Progenitor cell of endocrine pancreas (in vitro differentiated cells): ENCODE measurements around the gene ARHGAP10. TPM values are rescaled to one million over a fixed set of nuclear protein-coding genes. Genes with fewer than 3 reads are reported as not detected.

ENCODE experiments used
- DNase-seq: peaks from one replicate; pipeline ENCODE4 v3.0.0; 2021; ENCODE audit warnings: low spot score; ENCODE audit not compliant: unreplicated experiment
- H3K27ac Mint-ChIP-seq: 2 replicates; pipeline ENCODE4 v1.8.0; 2021; ENCODE audit warnings: mild to moderate bottlenecking, moderate library complexity, mixed read lengths
- H3K27me3 Mint-ChIP-seq: 2 replicates; pipeline ENCODE4 v1.8.0; 2021; ENCODE audit warnings: mixed read lengths
- H3K36me3 Mint-ChIP-seq: 2 replicates; pipeline ENCODE4 v1.8.0; 2022; ENCODE audit warnings: mixed read lengths; ENCODE audit not compliant: insufficient read depth
- H3K4me1 Mint-ChIP-seq: 2 replicates; pipeline ENCODE4 v1.8.0; 2021; ENCODE audit warnings: low read depth, mixed read lengths
- H3K4me3 Mint-ChIP-seq: 2 replicates; pipeline ENCODE4 v1.8.0; 2021; ENCODE audit warnings: low read depth, mild to moderate bottlenecking, moderate library complexity, mixed read lengths
- H3K9me3 Mint-ChIP-seq: 2 replicates; pipeline ENCODE4 v1.8.0; 2021; ENCODE audit warnings: low read depth, mixed read lengths
- CTCF ChIP-seq: fragments of 200-600 bp; sonication (generic); IDR thresholded peaks from one replicate; pipeline ENCODE4 v1.5.0; 2021; ENCODE audit warnings: antibody characterized with exemption, mild to moderate bottlenecking; ENCODE audit not compliant: unreplicated experiment
- total RNA-seq: library from RNA; stranded (reverse); gene quantifications from 2 replicates; pipeline ENCODE4 v1.2.1, GENCODE V29; 2021

The ARHGAP10 gene
- total RNA-seq, 1 donor from 2014 or later, result 11.0 TPM

GRCh38 chr4:148022975-148023374, 291.1 kb downstream of the ARHGAP10 start:
- TF ChIP-seq CTCF, result no peak
- H3K4me1 Mint-ChIP-seq, result no peaks in the 10 kb centered on the region
- H3K4me3 Mint-ChIP-seq, result no peak overlapping the region
- H3K36me3 Mint-ChIP-seq, result peaks cover 2% of the 10 kb centered on the region
- H3K27me3 Mint-ChIP-seq, result no peaks in the 10 kb centered on the region
- peaks cover 1% of the 10 kb centered on the region for H3K9me3 Mint-ChIP-seq
- no peak overlapping the region for H3K27ac Mint-ChIP-seq
- no peak for DNase-seq

- H3K36me3 Mint-ChIP-seq, result peaks cover 3% of the 10 kb centered on the region
- no peak for DNase-seq
- H3K4me3 Mint-ChIP-seq, result no peak overlapping the region
- TF ChIP-seq CTCF, result no peak
- no peak overlapping the region for H3K27ac Mint-ChIP-seq
- H3K4me1 Mint-ChIP-seq, result no peaks in the 10 kb centered on the region
- H3K9me3 Mint-ChIP-seq, result peaks cover 6% of the 10 kb centered on the region
- no peaks in the 10 kb centered on the region for H3K27me3 Mint-ChIP-seq
These were observed 291.8 kb downstream of the ARHGAP10 start for GRCh38 chr4:148023512-148024181.

GRCh38 chr4:148025981-148026380, 294.1 kb downstream of the ARHGAP10 start:
- Mint-ChIP-seq H3K4me3 (no peak overlapping the region), H3K27me3 (no peaks in the 10 kb centered on the region)
- no peak for DNase-seq

GRCh38 chr4:148027201-148027600, 295.3 kb downstream of the ARHGAP10 start:
- Mint-ChIP-seq H3K27ac (no peak overlapping the region), H3K4me1 (no peaks in the 10 kb centered on the region), H3K9me3 (peaks cover 6% of the 10 kb centered on the region), H3K36me3 (peaks cover 3% of the 10 kb centered on the region), H3K27me3 (no peaks in the 10 kb centered on the region), H3K4me3 (no peak overlapping the region)
- no peak for DNase-seq
- no peak for TF ChIP-seq CTCF

More at GRCh38 chr4:148025981-148026380, 294.1 kb downstream of the ARHGAP10 start:
- Mint-ChIP-seq H3K9me3 (peaks cover 6% of the 10 kb centered on the region), H3K4me1 (no peaks in the 10 kb centered on the region), H3K36me3 (peaks cover 3% of the 10 kb centered on the region), H3K27ac (no peak overlapping the region)
- TF ChIP-seq CTCF, result no peak

GRCh38 chr4:148029781-148030180, 297.9 kb downstream of the ARHGAP10 start:
- Mint-ChIP-seq H3K9me3 (peaks cover 6% of the 10 kb centered on the region), H3K27me3 (no peaks in the 10 kb centered on the region), H3K4me1 (peaks cover 2% of the 10 kb centered on the region), H3K36me3 (peaks cover 1% of the 10 kb centered on the region), H3K27ac (no peak overlapping the region), H3K4me3 (no peak overlapping the region)
- no peak for TF ChIP-seq CTCF
- DNase-seq, result no peak
